OCI-LY1 (cell line): Measurements from ENCODE around the gene SLC2A4RG.

ENCODE experiments used
- CTCF ChIP-seq: fragments of 200-600 bp; sonication (generic), shearing (Covaris generic); IDR thresholded peaks from 2 replicates; pipeline ENCODE4 v1.5.1; 2017; ENCODE audit warnings: mild to moderate bottlenecking, antibody characterized with exemption, low read length, moderate library complexity, mixed read lengths
- EZH2 ChIP-seq: fragments of 200-600 bp; sonication (generic), shearing (Covaris generic); IDR thresholded peaks from 2 replicates; pipeline ENCODE4 v1.8.0; 2017; ENCODE audit warnings: borderline replicate concordance, mixed run types, mild to moderate bottlenecking, antibody characterized with exemption, low read length, moderate library complexity, mixed read lengths

- TF ChIP-seq CTCF: no peak
- no peak for TF ChIP-seq EZH2
Observed at GRCh38 chr20:63745424-63745805, 5.8 kb downstream of the SLC2A4RG start.
